WERI-Rb-1 (cell line): ENCODE measurements around the gene OGA.

Source experiments
- DNase-seq: peaks from one replicate; pipeline ENCODE4 v3.0.0-alpha.2; 2020
- H3K27ac ChIP-seq: fragments of 250-450 bp; sonication (Bioruptor Pico); 2 replicates; pipeline ENCODE4 v1.5.1; 2020; ENCODE audit warnings: mild to moderate bottlenecking, moderate library complexity
- H3K27me3 ChIP-seq: fragments of 250-450 bp; sonication (Bioruptor Pico); 2 replicates; pipeline ENCODE4 v1.5.1; 2021; ENCODE audit warnings: mild to moderate bottlenecking, low read depth, moderate library complexity; ENCODE audit not compliant: insufficient read depth, severe bottlenecking
- H3K36me3 ChIP-seq: fragments of 250-450 bp; sonication (Bioruptor Pico); 2 replicates; pipeline ENCODE4 v1.5.1; 2020; ENCODE audit warnings: mild to moderate bottlenecking, moderate library complexity
- H3K4me3 ChIP-seq: 2 replicates; pipeline ENCODE4 v1.5.1; 2011; ENCODE audit warnings: low read depth, mild to moderate bottlenecking, control low read depth, low read length
- H3K9me3 ChIP-seq: fragments of 250-450 bp; sonication (Bioruptor Pico); 2 replicates; pipeline ENCODE4 v1.5.1; 2021; ENCODE audit warnings: mild to moderate bottlenecking, moderate library complexity; ENCODE audit not compliant: severe bottlenecking
- CTCF ChIP-seq: IDR thresholded peaks from 2 replicates; pipeline ENCODE4 v1.5.1; 2011; ENCODE audit warnings: low read depth, mild to moderate bottlenecking, control low read depth, inconsistent platforms, low read length

The OGA gene

GRCh38 chr10:101832325-101832771 lies 14.1 kb upstream of the OGA start:
- TF ChIP-seq CTCF = no peak
- no peaks in the 10 kb centered on the region for H3K9me3 ChIP-seq
- DNase-seq = no peak
- H3K4me3 ChIP-seq = no peak overlapping the region
- H3K27ac ChIP-seq = no peak overlapping the region
- no peaks in the 10 kb centered on the region; the same call in none of the 2 replicates for H3K36me3 ChIP-seq
- no peaks in the 10 kb centered on the region for H3K27me3 ChIP-seq

- Histone ChIP-seq H3K27me3 (no peaks in the 10 kb centered on the region), H3K27ac (no peak overlapping the region), H3K36me3 (no peaks in the 10 kb centered on the region; the same call in none of the 2 replicates), H3K9me3 (no peaks in the 10 kb centered on the region), H3K4me3 (no peak overlapping the region)
- no peak for TF ChIP-seq CTCF
- no peak for DNase-seq
Observed at GRCh38 chr10:101831169-101831811, 13.0 kb upstream of the OGA start.

- Histone ChIP-seq H3K27me3 (no peaks in the 10 kb centered on the region), H3K9me3 (no peaks in the 10 kb centered on the region), H3K36me3 (no peaks in the 10 kb centered on the region; the same call in none of the 2 replicates), H3K27ac (no peak overlapping the region), H3K4me3 (no peak overlapping the region)
- no peak for TF ChIP-seq CTCF
- no peak for DNase-seq
Observed at GRCh38 chr10:101830322-101831168, 12.3 kb upstream of the OGA start.

- H3K27me3 ChIP-seq = no peaks in the 10 kb centered on the region
- no peaks in the 10 kb centered on the region; the same call in none of the 2 replicates for H3K36me3 ChIP-seq
- no peak for DNase-seq
- H3K27ac ChIP-seq = no peak overlapping the region
- no peak overlapping the region for H3K4me3 ChIP-seq
- no peaks in the 10 kb centered on the region for H3K9me3 ChIP-seq
- TF ChIP-seq CTCF = no peak
Observed at GRCh38 chr10:101829561-101830315, 11.5 kb upstream of the OGA start.

- no peak for DNase-seq
- TF ChIP-seq CTCF = no peak
- Histone ChIP-seq H3K27ac (no peak overlapping the region), H3K27me3 (no peaks in the 10 kb centered on the region), H3K4me3 (no peak overlapping the region), H3K36me3 (no peaks in the 10 kb centered on the region; the same call in none of the 2 replicates), H3K9me3 (no peaks in the 10 kb centered on the region)
Observed at GRCh38 chr10:101828766-101829551, 10.7 kb upstream of the OGA start.
